K562 (cell line): ENCODE measurements around the gene ZNF410. TPM values are rescaled to one million over a fixed set of nuclear protein-coding genes. Genes with fewer than 3 reads are reported as not detected.

Experiments
- ATAC-seq: fragments of 200-7000 bp; cut with Tn5 transposase; 3 replicates; pipeline ENCODE4 v1.9.1; 2020; ENCODE audit warnings: moderate library complexity
- BruUV-seq: library from RNA; stranded (reverse); fragments of 400-500 nt; replicated peaks from 2 replicates; lab custom pipeline; 2021; lab: Mats Ljungman, UMichigan
- CTCF ChIA-PET: fragments of 300-600 bp; formaldehyde crosslinking; extraction: SDS; loops from one replicate; lab custom pipeline; 2021; ENCODE audit warnings: low intra/inter-chr PET ratio; lab: Yijun Ruan, JAX
- POLR2A ChIA-PET: fragments of 300-600, 350-650 bp; sonication (Branson Sonifier 250); formaldehyde crosslinking; extraction: SDS; loops from one replicate; lab custom pipeline; 2021; ENCODE audit warnings: antibody characterized with exemption, inconsistent platforms; lab: Yijun Ruan, JAX
- DNase-seq, 4 experiments: peaks; one replicate each; pipeline versions ENCODE4 v3.0.0 to v3.0.0-alpha.2; 2011 to 2018; ENCODE audit warnings: low spot score in 3 of 4, mixed read lengths in 3 of 4; ENCODE audit errors: extremely low read depth in 1 of 4
- FAIRE-seq: peaks from 2 replicates; lab custom pipeline; 2011; peaks lifted over from hg19 to GRCh38; lab: Jason Lieb, UNC
- H2AFZ ChIP-seq: 2 replicates; pipeline ENCODE4 v1.6.0; 2011; ENCODE audit warnings: low read depth, low read length, control low read depth, inconsistent platforms
- H3K27ac ChIP-seq: fragments of 200-600 bp; 3 replicates; pipeline ENCODE4 v1.8.0; 2011; ENCODE audit warnings: low read depth, mild to moderate bottlenecking, control low read depth, inconsistent platforms, low read length, moderate library complexity, mixed read lengths; ENCODE audit errors: extremely low read depth
- H3K27me3 ChIP-seq, 2 experiments: fragments of 300-600 bp in 1 of 2; 2 replicates in 1 of 2; 3 replicates in 1 of 2; pipeline versions ENCODE4 v1.6.0 to v1.8.0; 2011; ENCODE audit warnings: inconsistent platforms in 2 of 2, low read length in 2 of 2, mild to moderate bottlenecking in 1 of 2, mixed read lengths in 1 of 2, moderate library complexity in 1 of 2; ENCODE audit not compliant: control insufficient read depth in 2 of 2, insufficient read depth in 2 of 2
- H3K36me3 ChIP-seq: fragments of 300-600 bp; 3 replicates; pipeline ENCODE4 v1.8.0; 2011; ENCODE audit warnings: mild to moderate bottlenecking, low read length, inconsistent platforms; ENCODE audit not compliant: control insufficient read depth, insufficient read depth
- H3K4me1 ChIP-seq, 2 experiments: fragments of 200-600 bp in 1 of 2; replicated peaks in 1 of 2; 2 replicates in 1 of 2; 3 replicates in 1 of 2; pipeline versions ENCODE4 v1.5.1 to v1.8.0; 2011; ENCODE audit warnings: inconsistent platforms in 2 of 2, low read length in 2 of 2, mild to moderate bottlenecking in 1 of 2, mixed read lengths in 1 of 2, moderate library complexity in 1 of 2; ENCODE audit not compliant: control insufficient read depth in 2 of 2, insufficient read depth in 2 of 2
- H3K4me2 ChIP-seq: 2 replicates; pipeline ENCODE4 v1.6.1; 2011; ENCODE audit warnings: low read length, control low read depth, inconsistent platforms, mixed read lengths; ENCODE audit not compliant: insufficient read depth
- H3K4me3 ChIP-seq: fragments of 200-600 bp; sonication (generic), shearing (Covaris generic); 2 replicates; pipeline ENCODE4 v1.5.1; 2016; ENCODE audit warnings: control low read depth, inconsistent platforms
- H3K79me2 ChIP-seq: fragments of 200-600 bp; 3 replicates; pipeline ENCODE4 v1.8.0; 2011; ENCODE audit warnings: low read length, inconsistent platforms; ENCODE audit not compliant: control insufficient read depth, insufficient read depth
- H3K9ac ChIP-seq, 2 experiments: 2 replicates each; pipeline versions ENCODE4 v1.6.0 to v1.6.1; 2011; ENCODE audit warnings: low read depth in 2 of 2, low read length in 2 of 2, control low read depth in 1 of 2, inconsistent platforms in 1 of 2, mild to moderate bottlenecking in 1 of 2, mixed read lengths in 1 of 2; ENCODE audit not compliant: insufficient read depth in 1 of 2
- H3K9me1 ChIP-seq: one replicate; pipeline ENCODE4 v1.6.0; 2011; ENCODE audit warnings: inconsistent platforms, mild to moderate bottlenecking, low read length, moderate library complexity; ENCODE audit not compliant: control insufficient read depth, insufficient read depth
- H3K9me3 ChIP-seq: replicated peaks from 2 replicates; pipeline ENCODE4 v1.5.1; 2011; ENCODE audit warnings: low read depth, low read length, inconsistent platforms; ENCODE audit not compliant: control insufficient read depth, insufficient read depth
- H4K20me1 ChIP-seq: replicated peaks from 2 replicates; pipeline ENCODE4 v1.6.1; 2011; ENCODE audit warnings: low read length, inconsistent platforms, mixed read lengths; ENCODE audit not compliant: control insufficient read depth, insufficient read depth
- C11orf30 ChIP-seq: fragments of 450-650 bp; IDR thresholded peaks from 2 replicates; pipeline ENCODE4 v1.6.1; 2016; ENCODE audit warnings: low read depth, mild to moderate bottlenecking
- MAFF ChIP-seq: IDR thresholded peaks from 2 replicates; pipeline ENCODE4 v1.6.1; 2012; ENCODE audit warnings: low read length, improper control_type of control experiment
- MAFG ChIP-seq: fragments of 450-650 bp; conservative IDR thresholded peaks from 2 replicates; pipeline ENCODE4 v1.6.1; 2016; ENCODE audit warnings: missing genetic modification characterization, missing compliant biosample characterization
- MAFK ChIP-seq: IDR thresholded peaks from 2 replicates; pipeline ENCODE4 v1.6.1; 2011; ENCODE audit warnings: low read length, improper control_type of control experiment
- NR4A1 ChIP-seq, 2 experiments: fragments of 250-450 bp in 1 of 2; fragments of 450-650 bp in 1 of 2; sonication (Bioruptor Pico) in 1 of 2; IDR thresholded peaks; 2 replicates each; pipeline versions ENCODE4 v1.4.0 to v1.6.1; 2016 to 2020; ENCODE audit warnings: mild to moderate bottlenecking in 2 of 2, missing compliant biosample characterization in 1 of 2, missing genetic modification characterization in 1 of 2, moderate library complexity in 1 of 2
- PTRF ChIP-seq: fragments of 450-650 bp; IDR thresholded peaks from 2 replicates; pipeline ENCODE4 v1.6.1; 2016; ENCODE audit warnings: mild to moderate bottlenecking, missing genetic modification characterization, missing compliant biosample characterization
- RAD21 ChIP-seq, 2 experiments: fragments of 250-450 bp in 1 of 2; fragments of 450-650 bp in 1 of 2; sonication (Bioruptor Pico) in 1 of 2; formaldehyde crosslinking in 1 of 2; IDR thresholded peaks in 1 of 2; conservative IDR thresholded peaks in 1 of 2; 2 replicates each; pipeline versions ENCODE4 v1.4.0 to v1.8.0; 2020 to 2022; ENCODE audit warnings: mild to moderate bottlenecking in 2 of 2, moderate library complexity in 1 of 2
- RCOR1 ChIP-seq, 2 experiments: IDR thresholded peaks; 2 replicates each; pipeline ENCODE4 v1.6.1; 2012; ENCODE audit warnings: low read depth in 2 of 2, low read length in 2 of 2, borderline replicate concordance in 1 of 2, improper control_type of control experiment in 1 of 2
- RFX7 ChIP-seq: fragments of 250-450 bp; sonication (Bioruptor Pico); IDR thresholded peaks from 2 replicates; pipeline ENCODE4 v1.5.1; 2021; ENCODE audit warnings: mild to moderate bottlenecking
- TFE3 ChIP-seq: fragments of 450-650 bp; formaldehyde crosslinking; IDR thresholded peaks from 2 replicates; pipeline ENCODE4 v1.4.0; 2020; ENCODE audit warnings: mild to moderate bottlenecking, mixed read lengths
- ZNF316 ChIP-seq: fragments of 450-650 bp; IDR thresholded peaks from 2 replicates; pipeline ENCODE4 v1.6.1; 2016
- WGBS: fragments of 100-300 bp; shearing (Covaris generic); methylation state at CpG from one replicate; pipeline ENCODE4 v1.1.6; 2016; ENCODE audit warnings: low coverage, mixed read lengths; ENCODE audit not compliant: insufficient coverage; ENCODE audit errors: missing lambda C conversion rate; 5-methylcytosine and 5-hydroxymethylcytosine counted together
- in situ Hi-C: fragments of 300-500 bp; cut with MboI; formaldehyde crosslinking; loops from 4 replicates; pipeline ENCODE4 v1.15.0; 2018; ENCODE audit warnings: inconsistent platforms, mixed read lengths
- intact Hi-C: fragments of 100-400 bp; cut with micrococcal nuclease; formaldehyde crosslinking; loops from 2 replicates; pipeline ENCODE4 v1.14.2; 2022
- polyA plus RNA-seq, 8 experiments: library from polyadenylated mRNA; depleted of rRNA in 4 of 8; stranded (reverse) in 5 of 8; unstranded in 3 of 8; fragments of >200 nt; fragmentation: Nextera tagmentation in 2 of 8; fragmentation: Illumina TruSeq in 1 of 8; extraction: Ambion mirVana in 2 of 8; extraction: Trizol in 1 of 8; gene quantifications; 2 replicates each; pipeline versions ENCODE4 v1.2.1 to v1.2.3, GENCODE V29; 2011 to 2014; ENCODE audit warnings: inconsistent platforms in 1 of 8, missing spikeins in 1 of 8
- total RNA-seq, 7 experiments: library from RNA; depleted of rRNA in 6 of 7; stranded (reverse); fragments of >200 nt in 6 of 7; fragmentation: Illumina TruSeq in 2 of 7; extraction: Trizol in 2 of 7; gene quantifications; 2 replicates each; pipeline versions ENCODE4 v1.2.1 to v1.2.3, GENCODE V29; 2011 to 2021; ENCODE audit warnings: low replicate concordance in 1 of 7
- TF ChIP-seq, protein P1 (sequence below): sonication (generic); formaldehyde crosslinking; IDR thresholded peaks from 2 replicates; pipeline ENCODE4 v1.8.1; 2023; ENCODE audit warnings: mild to moderate bottlenecking, missing genetic modification reagents, moderate library complexity

The ZNF410 gene
- total and polyA plus RNA-seq, 9 of the 15 experiments (the other 6 are each of a cell fraction or from before 2014, with no cell fraction given): 20.5 to 64.8 (median 38.7) TPM

DNA sequence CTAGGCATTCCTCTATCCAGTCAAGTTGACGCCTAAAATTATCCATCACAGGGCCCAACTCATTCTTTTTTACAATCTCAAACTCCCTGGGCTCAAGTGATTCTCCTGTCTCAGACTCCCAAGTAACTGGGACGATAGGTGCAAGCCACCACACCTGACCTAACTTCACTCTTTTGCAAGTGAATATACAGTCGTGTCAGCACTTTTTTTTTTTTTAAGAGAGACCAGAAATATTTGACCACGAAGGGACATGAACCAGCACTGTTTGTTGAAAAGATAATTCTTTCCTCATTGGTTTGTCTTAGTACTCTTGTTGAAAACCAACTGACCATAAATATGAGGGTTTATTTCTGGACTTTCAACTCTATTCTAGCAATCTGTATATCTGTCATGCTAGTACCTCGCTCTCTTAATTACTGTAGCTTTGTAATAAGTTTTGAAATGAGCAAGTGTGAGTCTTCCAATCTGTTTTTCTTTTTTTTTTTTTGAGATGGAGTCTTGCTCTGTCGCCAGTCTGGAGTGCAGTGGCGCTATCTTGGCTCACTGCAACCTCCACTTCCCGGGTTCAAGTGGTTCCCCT, 21.0 kb upstream of the ZNF410 start:
- H3K27me3 ChIP-seq: no peaks in the 10 kb centered on the region
- intact Hi-C loops (loop anchor here (5.0 kb wide), 1 partner anchor 38 kb away; no protein-coding TSS in a partner anchor), in situ Hi-C loops (no loop called here)
- no peak overlapping the region for H3K27ac ChIP-seq
- DNase-seq (no peak), FAIRE-seq (no peak), ATAC-seq (no peak)
- no peak overlapping the region for H3K4me2 ChIP-seq
- no peak for TF ChIP-seq RAD21 (CRISPR knock-in tag; conservative IDR thresholded peaks at IDR 0.05 in 1 of 2, IDR thresholded peaks at IDR 0.05 in 1 of 2)
- peak; percentile 79 for TF ChIP-seq C11orf30
- no peak for TF ChIP-seq RFX7
- peak; percentile 93 for TF ChIP-seq ZNF316
- TF ChIP-seq MAFF: peak; percentile 81
- no peak for TF ChIP-seq RCOR1 (IDR thresholded peaks at IDR 0.05; ENCODE audit: borderline replicate concordance in 1 of 2, low read depth in 2 of 2, low read length in 2 of 2)
- no peak for TF ChIP-seq PTRF
- peak; percentile 70 for TF ChIP-seq MAFG (tag)
- TF ChIP-seq NR4A1 (CRISPR knock-in tag; IDR thresholded peaks at IDR 0.05): no peak
- no peak for TF ChIP-seq NR4A1 (tag; IDR thresholded peaks at IDR 0.05)
- no peak for TF ChIP-seq TFE3
- peak; percentile 83 for TF ChIP-seq MAFK
- TF ChIP-seq, protein P1, sequence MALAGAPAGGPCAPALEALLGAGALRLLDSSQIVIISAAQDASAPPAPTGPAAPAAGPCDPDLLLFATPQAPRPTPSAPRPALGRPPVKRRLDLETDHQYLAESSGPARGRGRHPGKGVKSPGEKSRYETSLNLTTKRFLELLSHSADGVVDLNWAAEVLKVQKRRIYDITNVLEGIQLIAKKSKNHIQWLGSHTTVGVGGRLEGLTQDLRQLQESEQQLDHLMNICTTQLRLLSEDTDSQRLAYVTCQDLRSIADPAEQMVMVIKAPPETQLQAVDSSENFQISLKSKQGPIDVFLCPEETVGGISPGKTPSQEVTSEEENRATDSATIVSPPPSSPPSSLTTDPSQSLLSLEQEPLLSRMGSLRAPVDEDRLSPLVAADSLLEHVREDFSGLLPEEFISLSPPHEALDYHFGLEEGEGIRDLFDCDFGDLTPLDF (CRISPR knock-in tag): no peak
- H3K79me2 ChIP-seq: no peaks in the 10 kb centered on the region
- peaks cover 39% of the 10 kb centered on the region for H3K36me3 ChIP-seq
- no peaks in the 10 kb centered on the region for H3K9me1 ChIP-seq
- H3K4me1 ChIP-seq: peaks cover 0 to 3% of the 10 kb centered on the region in 2 experiments; a peak in 3 of 5 replicates
- ChIA-PET POLR2A (interaction anchor here (1.4 kb wide), 1 partner anchor 14 kb away, joined by 5 read pairs; the partner anchor contains the start of gene PTGR2), CTCF (no interaction called here)
- no peaks in the 10 kb centered on the region for H3K9me3 ChIP-seq
- no TSS peak for BruUV-seq
- no peak overlapping the region for H3K9ac ChIP-seq
- 70% methylated on average over 7 of the region's 8 CpGs for whole genome bisulfite sequencing
- no peak overlapping the region for H3K4me3 ChIP-seq
- no peak overlapping the region for H2AFZ ChIP-seq
- H4K20me1 ChIP-seq: no peaks in the 10 kb centered on the region
